GM12892 (cell line): ENCODE results near the gene PTPRN2.
"Not testable (repeated sequence)": the region's sequence is repeated elsewhere in the genome, so short reads cannot be mapped to it uniquely, and the experiment has no call there.

ENCODE experiments used
- DNase-seq: peaks from one replicate; pipeline ENCODE4 v3.0.0; 2011; ENCODE audit not compliant: insufficient read length
- FAIRE-seq: peaks from 2 replicates; lab custom pipeline; 2011; peaks lifted over from hg19 to GRCh38; lab: Jason Lieb, UNC
- POLR2A ChIP-seq: IDR thresholded peaks from 2 replicates; pipeline ENCODE4 v1.6.1; 2011; ENCODE audit warnings: low read depth, low read length, control low read depth
- POLR2AphosphoS5 ChIP-seq: IDR thresholded peaks from 2 replicates; pipeline ENCODE4 v1.6.1; 2011; ENCODE audit warnings: low read depth, low read length, control low read depth
- TAF1 ChIP-seq: IDR thresholded peaks from 2 replicates; pipeline ENCODE4 v1.6.1; 2011; ENCODE audit warnings: low read depth, mild to moderate bottlenecking, control low read depth, low read length, borderline replicate concordance

PTPRN2 gene

GRCh38 chr7:157603005-157603404, 984.6 kb downstream of the PTPRN2 start:
- DNase-seq (no peak), FAIRE-seq (no peak)
- TF ChIP-seq POLR2A = no peak
- no peak for TF ChIP-seq POLR2AphosphoS5
- TF ChIP-seq TAF1 = no peak

- DNase-seq (no peak), FAIRE-seq (no peak)
- TF ChIP-seq POLR2AphosphoS5 = no peak
- no peak for TF ChIP-seq POLR2A
- no peak for TF ChIP-seq TAF1
These were observed 985.0 kb downstream of the PTPRN2 start for GRCh38 chr7:157602581-157602980.

GRCh38 chr7:157602156-157602555, 985.5 kb downstream of the PTPRN2 start:
- DNase-seq (no peak), FAIRE-seq (no peak)
- no peak for TF ChIP-seq TAF1
- TF ChIP-seq POLR2A = no peak
- no peak for TF ChIP-seq POLR2AphosphoS5

GRCh38 chr7:157601530-157601929, 986.1 kb downstream of the PTPRN2 start:
- FAIRE-seq (no peak), DNase-seq (no peak)
- TF ChIP-seq POLR2AphosphoS5 = no peak

GRCh38 chr7:157599491-157599890, 988.1 kb downstream of the PTPRN2 start:
- no peak for FAIRE-seq

GRCh38 chr7:157597562-157597961, 990.1 kb downstream of the PTPRN2 start:
- FAIRE-seq = no peak
- no peak for TF ChIP-seq POLR2A
- no peak for TF ChIP-seq TAF1
- no peak for TF ChIP-seq POLR2AphosphoS5
- no peak for DNase-seq

More at GRCh38 chr7:157599491-157599890, 988.1 kb downstream of the PTPRN2 start:
- no peak for DNase-seq
- TF ChIP-seq POLR2AphosphoS5 (no peak), POLR2A (no peak), TAF1 (no peak)

GRCh38 chr7:157596881-157597280, 990.7 kb downstream of the PTPRN2 start:
- TF ChIP-seq TAF1 (no peak), POLR2AphosphoS5 (no peak), POLR2A (no peak)
- DNase-seq (no peak), FAIRE-seq (no peak)

GRCh38 chr7:157596471-157596870, 991.2 kb downstream of the PTPRN2 start:
- DNase-seq (no peak), FAIRE-seq (no peak)
- no peak for TF ChIP-seq POLR2A
- TF ChIP-seq POLR2AphosphoS5 = no peak
- TF ChIP-seq TAF1 = no peak

- no peak for TF ChIP-seq POLR2A
- TF ChIP-seq POLR2AphosphoS5 = no peak
- TF ChIP-seq TAF1 = no peak
- FAIRE-seq = no peak
- no peak for DNase-seq
These were observed 991.6 kb downstream of the PTPRN2 start for GRCh38 chr7:157596026-157596425.

GRCh38 chr7:157595086-157595855, 992.4 kb downstream of the PTPRN2 start:
- DNase-seq (no peak), FAIRE-seq (no peak)
- no peak for TF ChIP-seq POLR2A
- TF ChIP-seq POLR2AphosphoS5 = no peak
- no peak for TF ChIP-seq TAF1

GRCh38 chr7:157594306-157594705, 993.3 kb downstream of the PTPRN2 start:
- FAIRE-seq = no peak
- no peak for DNase-seq
- no peak for TF ChIP-seq TAF1
- no peak for TF ChIP-seq POLR2AphosphoS5
- no peak for TF ChIP-seq POLR2A

GRCh38 chr7:157593541-157593940, 994.1 kb downstream of the PTPRN2 start:
- FAIRE-seq (no peak), DNase-seq (no peak)
- TF ChIP-seq POLR2A (no peak), TAF1 (no peak), POLR2AphosphoS5 (no peak)

GRCh38 chr7:157592636-157593320, 994.8 kb downstream of the PTPRN2 start:
- FAIRE-seq, DNase-seq: not testable (repeated sequence)
